B cell (primary cell): ENCODE measurements around the gene MAGI2. TPM values are rescaled to one million over a fixed set of nuclear protein-coding genes. Genes with fewer than 3 reads are reported as not detected.

Source experiments
- ATAC-seq: fragments of 200-7000 bp; cut with Tn5 transposase; one replicate; pipeline ENCODE4 v1.10.0; 2021; ENCODE audit warnings: low read depth, mild to moderate bottlenecking, moderate number of reproducible peaks, moderate library complexity
- CTCF ChIA-PET: fragments of 350-600 bp; sonication (Branson Sonifier 250); formaldehyde crosslinking; loops from one replicate; lab custom pipeline; 2021; ENCODE audit warnings: antibody characterized with exemption, inconsistent platforms; lab: Charles Lee
- POLR2A ChIA-PET: fragments of 350-600 bp; sonication (Branson Sonifier 250); formaldehyde crosslinking; loops from one replicate; lab custom pipeline; 2021; ENCODE audit warnings: antibody characterized with exemption; lab: Charles Lee
- DNase-seq: peaks from one replicate; pipeline ENCODE4 v3.0.0; 2013
- H2AFZ ChIP-seq: 2 replicates; pipeline ENCODE4 v1.6.1; 2012; ENCODE audit warnings: mild to moderate bottlenecking, low read depth, low read length; ENCODE audit not compliant: insufficient read depth, poor library complexity, severe bottlenecking
- H3K27ac ChIP-seq, 2 donors: 1 replicate in 1 of 2; 2 replicates in 1 of 2; pipeline ENCODE4 v1.5.1; 2012 to 2013; ENCODE audit warnings: low read length in 2 of 2, mild to moderate bottlenecking in 2 of 2, moderate library complexity in 1 of 2
- H3K27me3 ChIP-seq, 4 experiments: fragments of 200-600 bp in 1 of 4; sonication (generic) in 1 of 4; replicated peaks in 1 of 4; 1 replicate in 2 of 4; 2 replicates in 2 of 4; pipeline versions ENCODE4 v1.6.1 to v1.7.0; 2013 to 2016; ENCODE audit warnings: low read length in 3 of 4, mild to moderate bottlenecking in 2 of 4, mixed read lengths in 1 of 4, moderate library complexity in 1 of 4; ENCODE audit not compliant: insufficient read depth in 4 of 4, control insufficient read depth in 3 of 4; ENCODE audit errors: control extremely low read depth in 1 of 4
- H3K36me3 ChIP-seq, 2 experiments: replicated peaks in 1 of 2; 1 replicate in 1 of 2; 2 replicates in 1 of 2; pipeline versions ENCODE4 v1.6.1 to v1.7.1; 2013; ENCODE audit warnings: low read length in 1 of 2; ENCODE audit not compliant: insufficient read depth in 2 of 2, control insufficient read depth in 1 of 2; ENCODE audit errors: control extremely low read depth in 1 of 2, extremely low read depth in 1 of 2
- H3K4me1 ChIP-seq, 2 donors: fragments of 200-600 bp in 1 of 2; sonication (generic) in 1 of 2; 1 replicate in 1 of 2; 2 replicates in 1 of 2; pipeline versions ENCODE4 v1.5.1 to v1.6.1; 2013 to 2017; ENCODE audit warnings: low read length in 2 of 2; ENCODE audit not compliant: control insufficient read depth in 2 of 2, insufficient read depth in 2 of 2
- H3K4me2 ChIP-seq: replicated peaks from 2 replicates; pipeline ENCODE3; 2012; ENCODE audit warnings: mild to moderate bottlenecking, low read depth, low read length; ENCODE audit not compliant: poor library complexity, severe bottlenecking
- H3K4me3 ChIP-seq, 5 experiments: fragments of 200-600 bp in 1 of 5; sonication (generic) in 1 of 5; 1 replicate in 3 of 5; 2 replicates in 2 of 5; pipeline versions ENCODE4 v1.5.1 to v1.7.0; 2011 to 2016; ENCODE audit warnings: low read length in 4 of 5, mild to moderate bottlenecking in 4 of 5, low read depth in 2 of 5, control low read depth in 1 of 5, moderate library complexity in 1 of 5; ENCODE audit not compliant: insufficient read depth in 1 of 5; ENCODE audit errors: control extremely low read depth in 1 of 5, extremely low read depth in 1 of 5
- H3K79me2 ChIP-seq: fragments of 200-600 bp; sonication (generic); one replicate; pipeline ENCODE4 v1.6.0; 2016; ENCODE audit warnings: low read length; ENCODE audit not compliant: control insufficient read depth, insufficient read depth
- H3K9ac ChIP-seq: fragments of 200-600 bp; sonication (generic); 2 replicates; pipeline ENCODE4 v1.6.1; 2017; ENCODE audit warnings: mild to moderate bottlenecking, low read length, moderate library complexity
- H3K9me3 ChIP-seq, 3 donors: one replicate each; pipeline versions ENCODE4 v1.6.1 to v1.7.1; 2013; ENCODE audit warnings: low read length in 2 of 3; ENCODE audit not compliant: control insufficient read depth in 2 of 3, insufficient read depth in 1 of 3; ENCODE audit errors: control extremely low read depth in 1 of 3
- H4K20me1 ChIP-seq: 2 replicates; pipeline ENCODE4 v1.6.0; 2012; ENCODE audit warnings: mild to moderate bottlenecking, low read length; ENCODE audit not compliant: insufficient read depth, control insufficient read depth, poor library complexity, severe bottlenecking
- H3K27ac Mint-ChIP-seq: one replicate; pipeline ENCODE4 v1.8.0; 2021; ENCODE audit warnings: mixed read lengths
- H3K27me3 Mint-ChIP-seq: one replicate; pipeline ENCODE4 v1.8.0; 2021; ENCODE audit warnings: mixed read lengths
- H3K4me1 Mint-ChIP-seq: one replicate; pipeline ENCODE4 v1.8.0; 2021; ENCODE audit warnings: mixed read lengths
- H3K4me3 Mint-ChIP-seq: one replicate; pipeline ENCODE4 v1.8.0; 2021; ENCODE audit warnings: mixed read lengths
- H3K9me3 Mint-ChIP-seq: one replicate; pipeline ENCODE4 v1.8.0; 2022; ENCODE audit warnings: mixed read lengths; ENCODE audit not compliant: insufficient read depth
- CTCF ChIP-seq: fragments of 200-600 bp; IDR thresholded peaks from one replicate; pipeline ENCODE4 v1.8.0; 2022; ENCODE audit warnings: antibody characterized with exemption, mild to moderate bottlenecking
- EZH2 ChIP-seq: IDR thresholded peaks from 2 replicates; pipeline ENCODE4 v1.6.1; 2012; ENCODE audit warnings: borderline replicate concordance, low read depth, mild to moderate bottlenecking, moderate library complexity, low read length; ENCODE audit not compliant: insufficient read depth, poor library complexity, severe bottlenecking
- WGBS: methylation state at CpG from one replicate; pipeline ENCODE4 v1.1.5; 2013; ENCODE audit warnings: missing lambda C conversion rate; ENCODE audit not compliant: insufficient coverage; 5-methylcytosine and 5-hydroxymethylcytosine counted together
- intact Hi-C: fragments of 100-400 bp; cut with micrococcal nuclease; formaldehyde crosslinking; loops from one replicate; pipeline ENCODE4 v1.10.0; 2022
- polyA plus RNA-seq: library from polyadenylated mRNA; depleted of rRNA; stranded (reverse); fragments of >200 nt; gene quantifications from 2 replicates; pipeline ENCODE4 v1.2.3, GENCODE V29; 2012
- total RNA-seq, 2 donors: library from RNA; stranded (reverse); fragments of 120-200 nt in 1 of 2; gene quantifications; 1 replicate in 1 of 2; 2 replicates in 1 of 2; pipeline versions ENCODE4 v1.2.3 to v1.2.4, GENCODE V29; 2013 to 2022

Gene MAGI2
- total and polyA plus RNA-seq, 2 donors (not counting 1 experiment from before 2014, with no cell fraction given): 0.16 to 0.64 TPM

DNA sequence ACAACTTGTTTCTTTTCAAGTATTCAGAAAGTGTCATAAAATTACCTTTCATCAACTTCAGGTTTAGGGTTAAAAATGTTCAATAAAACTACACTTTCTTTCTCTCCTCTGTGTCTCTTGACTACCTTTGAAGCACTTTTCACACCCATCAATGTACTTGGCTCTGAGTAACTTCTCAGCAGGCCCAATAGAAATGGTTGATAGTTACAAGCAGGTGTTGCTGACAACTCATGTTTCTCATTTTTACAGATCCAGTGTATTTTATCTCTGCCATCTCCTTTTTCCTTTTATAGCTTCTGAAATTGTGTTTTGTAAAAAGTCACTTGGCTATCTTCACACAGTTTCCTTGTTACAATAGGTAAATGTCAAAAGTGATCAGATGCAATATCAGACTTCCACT, 1306.9 kb downstream of the MAGI2 start:
- Histone ChIP-seq H3K36me3 (no peaks in the 10 kb centered on the region), H3K9me3 (no peaks in the 10 kb centered on the region), H3K4me2 (no peak overlapping the region), H4K20me1 (no peaks in the 10 kb centered on the region), H3K27me3 (peaks cover 0 to 3% (median 0%) of the 10 kb centered on the region in 4 experiments), H3K9ac (no peak overlapping the region), H3K27ac (no peak overlapping the region), H3K79me2 (no peaks in the 10 kb centered on the region), H2AFZ (no peak overlapping the region), H3K4me3 (no peak overlapping the region), H3K4me1 (no peaks in the 10 kb centered on the region)
- Mint-ChIP-seq H3K27ac (no peak overlapping the region), H3K4me3 (no peak overlapping the region), H3K9me3 (no peaks in the 10 kb centered on the region), H3K4me1 (no peaks in the 10 kb centered on the region), H3K27me3 (peaks cover 24% of the 10 kb centered on the region)
- TF ChIP-seq CTCF (no peak), EZH2 (no peak)
- ChIA-PET CTCF (no interaction called here), POLR2A (no interaction called here)
- DNase-seq: no peak
- intact Hi-C loops: no loop called here
- ATAC-seq: no peak

- Histone ChIP-seq H3K36me3 (no peaks in the 10 kb centered on the region), H3K27me3 (peaks cover 0 to 3% (median 0%) of the 10 kb centered on the region in 4 experiments), H3K27ac (no peak overlapping the region), H2AFZ (no peak overlapping the region), H3K9ac (no peak overlapping the region), H3K4me3 (no peak overlapping the region), H4K20me1 (no peaks in the 10 kb centered on the region), H3K79me2 (no peaks in the 10 kb centered on the region), H3K9me3 (no peaks in the 10 kb centered on the region), H3K4me1 (no peaks in the 10 kb centered on the region), H3K4me2 (no peak overlapping the region)
- no peak for DNase-seq
- CTCF ChIA-PET: no interaction called here
- intact Hi-C loops: no loop called here
- ATAC-seq: no peak
- TF ChIP-seq EZH2 (no peak), CTCF (no peak)
- WGBS: no CpG with 5 or more reads among the region's 2 CpGs
- H3K27ac Mint-ChIP-seq: no peak overlapping the region
- H3K4me1 Mint-ChIP-seq: no peaks in the 10 kb centered on the region
- H3K27me3 Mint-ChIP-seq: peaks cover 30% of the 10 kb centered on the region
- H3K9me3 Mint-ChIP-seq: no peaks in the 10 kb centered on the region
- POLR2A ChIA-PET: no interaction called here
- H3K4me3 Mint-ChIP-seq: no peak overlapping the region
Observed at GRCh38 chr7:78143661-78144060, 1309.8 kb downstream of the MAGI2 start.
